Activated naive CD8-positive, alpha-beta T cell treated with anti-CD3 and anti-CD28 coated beads for 36 hours (primary cell): Measurements from ENCODE around the gene PKIG. TPM values are rescaled to one million over a fixed set of nuclear protein-coding genes. Genes with fewer than 3 reads are reported as not detected.

Experiments
- DNase-seq: peaks from one replicate; pipeline ENCODE4 v3.0.0; 2021
- H3K27ac Mint-ChIP-seq: one replicate; pipeline ENCODE4 v1.8.0; 2022; ENCODE audit warnings: mild to moderate bottlenecking, moderate library complexity, mixed read lengths
- H3K27me3 Mint-ChIP-seq: one replicate; pipeline ENCODE4 v1.8.0; 2022; ENCODE audit warnings: mild to moderate bottlenecking, mixed read lengths
- H3K36me3 Mint-ChIP-seq: one replicate; pipeline ENCODE4 v1.8.0; 2021; ENCODE audit warnings: mild to moderate bottlenecking, mixed read lengths
- H3K4me1 Mint-ChIP-seq: one replicate; pipeline ENCODE4 v1.8.0; 2021; ENCODE audit warnings: mixed read lengths
- H3K4me3 Mint-ChIP-seq: one replicate; pipeline ENCODE4 v1.8.0; 2022; ENCODE audit warnings: mild to moderate bottlenecking, moderate library complexity, mixed read lengths
- H3K9me3 Mint-ChIP-seq: one replicate; pipeline ENCODE4 v1.8.0; 2022; ENCODE audit warnings: mixed read lengths
- total RNA-seq, 2 experiments: library from RNA; stranded (reverse); gene quantifications; one replicate each; pipeline ENCODE4 v1.2.3, GENCODE V29; 2021

The PKIG gene
- total RNA-seq, 2 experiments from 2014 or later: 8.8 to 9.2 TPM

DNA sequence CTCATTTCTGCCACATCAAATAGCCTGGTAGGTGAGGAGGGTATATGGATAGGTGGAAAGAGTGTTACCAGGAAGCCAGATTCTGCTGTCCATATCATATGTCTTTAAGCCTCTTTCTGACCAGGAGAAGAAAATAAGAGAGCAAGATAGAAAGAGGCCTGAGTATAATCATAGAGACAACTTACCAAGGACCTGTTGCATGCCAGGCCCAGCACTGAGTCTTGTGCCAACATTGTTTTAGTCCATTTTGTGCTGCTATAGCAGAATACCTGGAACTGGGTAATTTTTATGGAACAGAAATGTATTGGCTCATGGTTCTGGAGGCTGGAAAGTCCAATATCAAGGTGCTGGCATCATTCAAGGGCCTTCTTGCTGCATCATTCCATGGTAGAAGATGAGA lies 76.4 kb downstream of the PKIG start:
- Mint-ChIP-seq H3K27ac (no peak overlapping the region), H3K36me3 (peaks cover 2% of the 10 kb centered on the region), H3K27me3 (no peaks in the 10 kb centered on the region), H3K4me1 (peaks cover 3% of the 10 kb centered on the region), H3K4me3 (no peak overlapping the region), H3K9me3 (no peaks in the 10 kb centered on the region)
- no peak for DNase-seq

DNA sequence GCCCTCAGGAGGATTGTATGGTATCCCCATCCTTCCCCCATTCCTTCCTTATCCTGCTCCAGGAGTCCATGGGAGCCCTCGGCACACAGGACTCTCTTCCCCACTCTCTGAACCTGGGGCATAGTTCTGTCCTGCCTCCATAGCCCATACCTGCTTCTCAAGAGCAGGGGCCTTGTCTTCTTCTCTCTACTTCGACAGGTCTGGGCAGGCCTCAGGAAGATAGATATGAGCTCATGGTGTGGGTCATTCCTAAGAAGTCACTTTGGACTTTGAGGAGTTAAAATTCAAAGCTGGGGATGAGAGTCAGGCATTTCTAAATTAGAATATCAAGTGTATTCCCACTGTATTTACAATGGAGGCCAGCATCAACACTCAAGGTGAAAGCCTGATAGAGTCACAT lies 77.6 kb downstream of the PKIG start:
- H3K27me3 Mint-ChIP-seq: no peaks in the 10 kb centered on the region
- peaks cover 6% of the 10 kb centered on the region for H3K4me1 Mint-ChIP-seq
- no peak for DNase-seq
- no peak overlapping the region for H3K27ac Mint-ChIP-seq
- H3K9me3 Mint-ChIP-seq: no peaks in the 10 kb centered on the region
- H3K4me3 Mint-ChIP-seq: no peak overlapping the region
- H3K36me3 Mint-ChIP-seq: peaks cover 2% of the 10 kb centered on the region

DNA sequence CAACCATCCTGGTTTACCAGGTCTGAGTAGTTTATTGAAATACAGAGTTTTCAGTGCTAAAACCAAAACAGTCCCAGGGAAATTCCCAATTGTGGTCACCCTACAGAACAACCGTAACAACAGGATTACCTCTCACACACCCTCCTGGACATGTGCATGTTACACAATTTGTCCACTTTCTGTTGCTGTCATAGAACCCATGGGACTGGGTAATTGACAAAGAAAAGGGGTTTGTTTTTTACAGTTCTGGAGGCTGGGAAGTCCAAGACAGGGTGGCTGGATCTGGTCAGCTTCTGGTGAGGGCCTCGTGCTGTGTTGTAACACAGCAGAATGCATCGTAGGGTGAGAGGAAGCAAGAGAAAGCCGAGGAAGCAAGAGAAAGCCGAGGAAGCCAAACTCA lies 78.2 kb downstream of the PKIG start:
- DNase-seq: no peak
- no peaks in the 10 kb centered on the region for H3K27me3 Mint-ChIP-seq
- H3K27ac Mint-ChIP-seq: no peak overlapping the region
- H3K9me3 Mint-ChIP-seq: no peaks in the 10 kb centered on the region
- peaks cover 6% of the 10 kb centered on the region for H3K4me1 Mint-ChIP-seq
- H3K4me3 Mint-ChIP-seq: no peak overlapping the region
- peaks cover 2% of the 10 kb centered on the region for H3K36me3 Mint-ChIP-seq

DNA sequence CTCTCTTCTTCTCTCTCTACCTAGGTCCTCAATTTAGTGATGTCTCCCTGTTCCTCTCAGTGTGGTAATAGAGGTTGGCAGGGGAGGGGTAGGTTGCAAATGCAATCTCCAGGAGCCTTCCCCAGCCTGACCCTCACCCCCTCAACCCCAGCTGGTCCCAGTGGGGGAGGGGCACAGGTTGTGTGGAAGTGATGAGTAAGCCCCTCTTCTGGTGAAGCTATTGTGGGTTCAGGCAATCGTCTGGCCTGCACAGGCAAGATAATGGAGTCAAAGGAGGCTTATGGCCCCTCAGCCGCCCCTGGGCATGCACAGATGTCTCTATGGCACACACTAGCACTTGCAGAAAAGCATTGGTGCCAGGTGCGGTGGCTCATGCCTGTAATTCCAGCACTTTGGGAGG lies 79.9 kb downstream of the PKIG start:
- no peaks in the 10 kb centered on the region for H3K27me3 Mint-ChIP-seq
- no peak overlapping the region for H3K27ac Mint-ChIP-seq
- H3K9me3 Mint-ChIP-seq: no peaks in the 10 kb centered on the region
- H3K36me3 Mint-ChIP-seq: peaks cover 2% of the 10 kb centered on the region
- DNase-seq: no peak
- H3K4me1 Mint-ChIP-seq: peaks cover 13% of the 10 kb centered on the region
- H3K4me3 Mint-ChIP-seq: no peak overlapping the region

DNA sequence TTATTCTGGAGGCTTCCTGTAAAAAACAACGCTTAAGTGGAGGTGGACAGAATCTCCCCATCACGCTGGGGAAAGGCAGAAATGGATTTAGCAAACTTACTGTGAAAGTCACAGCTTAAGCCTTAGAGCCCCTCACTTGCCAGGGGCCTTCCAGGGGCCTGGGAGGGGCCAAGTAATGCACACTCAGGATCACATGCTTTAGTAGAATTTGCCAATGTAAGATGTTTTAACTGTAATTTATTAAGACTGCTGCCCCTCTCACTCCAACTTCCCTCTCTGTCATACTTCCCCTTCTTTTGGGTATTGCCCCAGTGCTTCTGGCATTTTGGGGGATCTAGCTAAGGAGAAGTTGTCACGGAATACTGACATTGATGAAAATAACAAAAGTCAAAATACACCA lies 81.8 kb downstream of the PKIG start:
- Mint-ChIP-seq H3K27me3 (no peaks in the 10 kb centered on the region), H3K36me3 (no peaks in the 10 kb centered on the region), H3K4me3 (no peak overlapping the region), H3K4me1 (peaks cover 15% of the 10 kb centered on the region), H3K27ac (no peak overlapping the region), H3K9me3 (no peaks in the 10 kb centered on the region)
- DNase-seq: no peak

DNA sequence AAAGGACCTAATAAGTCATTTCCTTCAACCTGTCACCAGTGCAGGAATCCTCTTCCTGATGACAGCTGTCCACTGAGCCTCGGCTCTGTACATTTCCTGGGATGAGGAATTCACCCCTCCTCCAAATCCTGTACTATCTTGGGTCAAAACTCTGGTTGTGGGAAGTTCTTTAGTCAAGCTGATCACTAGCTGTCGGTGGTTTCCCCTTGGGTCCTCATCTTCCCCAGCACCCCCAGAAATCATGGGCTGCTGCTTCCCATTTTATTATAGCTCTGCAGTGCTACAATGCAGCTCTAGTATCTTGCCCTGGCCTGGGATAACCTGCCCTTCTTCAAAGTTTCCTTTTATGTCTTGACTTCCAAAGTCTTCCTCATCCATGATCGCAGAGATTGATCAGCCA lies 83.7 kb downstream of the PKIG start:
- H3K36me3 Mint-ChIP-seq: no peaks in the 10 kb centered on the region
- no peak for DNase-seq
- H3K9me3 Mint-ChIP-seq: no peaks in the 10 kb centered on the region
- peaks cover 27% of the 10 kb centered on the region for H3K4me1 Mint-ChIP-seq
- no peak overlapping the region for H3K4me3 Mint-ChIP-seq
- no peak overlapping the region for H3K27ac Mint-ChIP-seq
- H3K27me3 Mint-ChIP-seq: no peaks in the 10 kb centered on the region

Other genes starting within 250 kb of the PKIG start
- gene R3HDML, start 245.5 kb upstream of the PKIG start, total RNA-seq: not detected
- not detected for gene HNF4A, start 226.9 kb upstream of the PKIG start, total RNA-seq
- gene TTPAL, start 106.7 kb upstream of the PKIG start, total RNA-seq: 10 to 100 TPM; 30.1 to 31.4 TPM
- gene SERINC3, start 60.5 kb upstream of the PKIG start, total RNA-seq: 10 to 100 TPM; 38.8 to 43.6 TPM
- 10 to 100 TPM; 25.6 to 27.0 TPM for gene ADA, start 69.1 kb downstream of the PKIG start, total RNA-seq
- not detected for gene CCN5, start 132.8 kb downstream of the PKIG start, total RNA-seq
- under 1 TPM; 0.31 to 0.48 TPM for gene KCNK15, start 163.3 kb downstream of the PKIG start, total RNA-seq
- under 1 TPM in 1 of 2 experiments, not detected in 1; 0.08 TPM for gene RIMS4, start 228.0 kb downstream of the PKIG start, total RNA-seq